NB4 (cell line): ENCODE data around the gene PLCH2.

Experiments used
- DNase-seq: peaks from one replicate; pipeline ENCODE4 v3.0.0; 2010; ENCODE audit warnings: low read depth
- H3K4me3 ChIP-seq: one replicate; pipeline ENCODE4 v1.5.1; 2011; ENCODE audit warnings: mild to moderate bottlenecking, low read depth, low read length, moderate library complexity
- CTCF ChIP-seq: IDR thresholded peaks from one replicate; pipeline ENCODE4 v1.5.1; 2012; ENCODE audit warnings: low read depth, low read length
- MAX ChIP-seq: IDR thresholded peaks from 2 replicates; pipeline ENCODE4 v1.6.1; 2011; ENCODE audit warnings: low read depth, low read length
- MYC ChIP-seq: IDR thresholded peaks from 2 replicates; pipeline ENCODE4 v1.6.1; 2011; ENCODE audit warnings: low read depth, low read length
- POLR2A ChIP-seq: IDR thresholded peaks from 2 replicates; pipeline ENCODE4 v1.6.1; 2011; ENCODE audit warnings: mild to moderate bottlenecking; ENCODE audit not compliant: insufficient read length; ENCODE audit errors: extremely low read depth

PLCH2 gene

GRCh38 chr1:2488688-2489087 is 12.6 kb downstream of the PLCH2 start:
- no peak for TF ChIP-seq MYC
- H3K4me3 ChIP-seq: no peak overlapping the region
- DNase-seq: no peak

GRCh38 chr1:2489615-2490014 is 13.5 kb downstream of the PLCH2 start:
- DNase-seq: no peak
- H3K4me3 ChIP-seq: no peak overlapping the region
- no peak for TF ChIP-seq CTCF

- TF ChIP-seq POLR2A: no peak
- TF ChIP-seq CTCF: no peak
- TF ChIP-seq MYC: no peak
- TF ChIP-seq MAX: no peak
- no peak overlapping the region for H3K4me3 ChIP-seq
- DNase-seq: no peak
These were observed 16.0 kb downstream of the PLCH2 start for GRCh38 chr1:2492091-2492490.

- no peak for DNase-seq
- TF ChIP-seq CTCF: no peak
- no peak for TF ChIP-seq MYC
- TF ChIP-seq POLR2A: no peak
- TF ChIP-seq MAX: no peak
These were observed 17.1 kb downstream of the PLCH2 start for GRCh38 chr1:2493218-2493617.

GRCh38 chr1:2493691-2494322 is 17.7 kb downstream of the PLCH2 start:
- DNase-seq: no peak
- no peak for TF ChIP-seq CTCF
- TF ChIP-seq POLR2A: no peak
- no peak overlapping the region for H3K4me3 ChIP-seq

More at GRCh38 chr1:2493218-2493617, 17.1 kb downstream of the PLCH2 start:
- H3K4me3 ChIP-seq: no peak overlapping the region

GRCh38 chr1:2494323-2494693 is 18.2 kb downstream of the PLCH2 start:
- no peak overlapping the region for H3K4me3 ChIP-seq
- no peak for TF ChIP-seq MAX
- TF ChIP-seq MYC: no peak
- TF ChIP-seq POLR2A: no peak
- no peak for TF ChIP-seq CTCF
- peak; percentile 17 for DNase-seq

GRCh38 chr1:2495026-2495425 is 18.9 kb downstream of the PLCH2 start:
- TF ChIP-seq POLR2A: no peak
- no peak for TF ChIP-seq CTCF
- no peak for TF ChIP-seq MYC
- TF ChIP-seq MAX: no peak
- no peak for DNase-seq
- no peak overlapping the region for H3K4me3 ChIP-seq
